NCI-H1417 (cell line): ENCODE results near the gene PREX1.

Experiments used
- DNase-seq, 3 experiments: peaks; one replicate each; lab custom pipeline; 2025; lab: John Stamatoyannopoulos, UW

The PREX1 gene

GRCh38 chr20:48812114-48812513, 15.7 kb downstream of the PREX1 start:
- DNase-seq = peak in 1 of 3 experiments; percentile 43

GRCh38 chr20:48809673-48810072, 18.1 kb downstream of the PREX1 start:
- DNase-seq = no peak

DNA sequence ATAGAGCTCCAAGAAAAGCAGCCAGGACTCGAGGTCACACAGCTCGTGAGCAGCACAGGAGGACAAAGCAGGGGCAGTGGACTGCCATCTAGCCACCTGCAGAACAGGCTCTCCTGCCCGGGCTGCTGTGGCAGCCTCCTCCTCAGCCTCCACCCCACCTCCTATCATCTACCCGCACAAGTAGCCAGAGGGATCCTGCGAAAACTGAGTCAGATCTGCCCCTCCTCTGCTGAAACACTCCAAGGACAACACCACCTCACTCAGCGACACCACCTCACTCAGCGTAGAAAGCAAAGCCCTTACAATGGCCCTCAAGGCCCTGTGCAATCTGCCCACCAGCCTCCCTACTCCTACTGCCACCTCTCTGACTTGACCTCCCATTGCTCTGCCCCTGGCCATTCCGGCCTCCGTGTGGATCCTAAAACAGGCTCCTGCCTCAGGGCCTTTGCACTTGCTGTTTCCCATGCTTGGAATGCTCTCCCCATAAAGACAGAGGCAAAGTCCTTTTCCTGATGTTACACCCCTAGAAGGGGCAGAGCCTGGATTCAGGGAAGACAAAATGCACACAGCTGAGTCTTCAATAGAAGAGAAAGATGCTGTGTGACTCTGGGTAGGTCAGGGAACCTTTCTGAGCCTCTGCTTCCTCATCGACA, 19.3 kb downstream of the PREX1 start:
- DNase-seq = no peak

- DNase-seq = peak in 1 of 3 experiments; percentile 31
These were observed 20.0 kb downstream of the PREX1 start for GRCh38 chr20:48807586-48808381.

DNA sequence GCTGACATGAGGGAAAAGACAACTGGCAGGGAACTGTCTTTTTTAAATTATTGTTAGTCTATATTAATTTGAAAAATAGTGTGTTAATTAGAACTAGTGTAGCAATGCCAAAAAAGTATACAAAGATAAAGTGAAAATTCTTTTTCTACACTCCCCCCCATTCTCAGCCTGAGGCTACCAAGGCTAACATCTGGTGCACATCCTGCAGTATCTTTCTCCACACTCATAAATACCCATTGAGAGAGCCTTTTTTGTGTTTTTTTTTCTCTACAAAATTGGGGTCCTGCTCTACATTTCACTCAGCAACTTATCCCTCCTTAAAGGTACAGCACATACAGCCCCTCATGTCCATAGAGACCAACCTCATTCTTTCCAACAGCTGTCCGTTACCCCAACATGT, 20.7 kb downstream of the PREX1 start:
- DNase-seq = no peak

DNA sequence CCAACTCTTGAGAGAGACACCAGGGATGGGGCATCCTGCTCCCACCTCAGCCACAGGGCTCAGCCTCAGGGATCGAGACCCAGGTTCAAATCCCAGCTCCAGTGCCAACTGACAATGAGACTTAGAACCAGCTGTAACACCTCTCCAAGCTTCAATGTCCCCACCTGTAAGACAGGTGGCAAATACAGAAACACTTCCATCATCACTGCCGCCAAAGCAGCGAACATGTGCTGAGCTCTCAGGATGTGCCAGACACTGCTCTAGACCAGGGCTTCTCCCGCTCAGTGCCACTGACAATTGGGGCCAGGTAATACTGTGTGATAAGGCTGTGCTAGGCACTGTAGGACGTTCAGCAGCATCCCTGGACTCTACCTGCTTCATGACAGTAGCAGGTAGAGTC, 22.1 kb downstream of the PREX1 start:
- DNase-seq = no peak

GRCh38 chr20:48805286-48805685, 22.5 kb downstream of the PREX1 start:
- DNase-seq = no peak

GRCh38 chr20:48804300-48804980, 23.4 kb downstream of the PREX1 start:
- DNase-seq = no peak

DNA sequence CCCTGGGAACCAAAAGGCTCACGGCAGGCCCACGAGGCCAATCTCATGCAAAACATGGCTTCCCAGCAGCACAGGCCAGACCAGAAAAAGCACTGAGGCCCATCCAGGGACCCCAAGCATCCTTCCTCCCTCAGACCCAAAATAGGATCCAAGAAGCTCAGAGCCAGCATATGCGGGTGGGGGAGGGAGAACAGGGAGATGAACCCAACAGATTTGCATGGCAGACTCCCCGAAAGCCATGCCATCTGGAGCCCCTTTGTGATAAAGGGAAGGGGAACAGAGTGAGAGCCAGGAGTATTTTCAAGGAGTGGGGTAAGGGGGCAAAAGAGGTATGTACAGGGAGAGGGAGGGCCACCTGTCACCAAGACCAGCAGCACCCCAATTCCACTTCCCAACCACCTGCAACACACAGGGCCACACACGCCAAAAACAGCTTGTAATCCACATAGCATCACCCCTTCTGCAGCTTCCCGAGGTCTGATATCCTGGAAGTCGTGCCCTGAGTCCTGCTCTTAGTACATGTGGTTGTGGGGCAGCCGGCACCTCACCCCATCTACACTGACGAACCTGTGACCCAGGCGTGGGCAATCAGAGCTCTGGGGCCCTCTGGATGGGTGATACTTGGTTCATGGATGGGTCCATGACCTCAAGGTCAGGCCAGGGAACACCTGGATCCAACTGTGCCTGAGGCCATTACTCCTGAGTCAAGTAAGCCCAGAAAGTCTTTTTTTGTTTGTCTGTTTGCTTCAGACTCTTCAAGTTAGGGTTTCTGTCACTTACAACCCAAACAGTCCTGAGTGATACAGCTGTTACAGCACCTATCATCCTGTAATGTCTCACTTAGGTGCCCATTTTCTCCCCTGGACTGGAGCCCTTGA, 24.4 kb downstream of the PREX1 start:
- DNase-seq = no peak

DNA sequence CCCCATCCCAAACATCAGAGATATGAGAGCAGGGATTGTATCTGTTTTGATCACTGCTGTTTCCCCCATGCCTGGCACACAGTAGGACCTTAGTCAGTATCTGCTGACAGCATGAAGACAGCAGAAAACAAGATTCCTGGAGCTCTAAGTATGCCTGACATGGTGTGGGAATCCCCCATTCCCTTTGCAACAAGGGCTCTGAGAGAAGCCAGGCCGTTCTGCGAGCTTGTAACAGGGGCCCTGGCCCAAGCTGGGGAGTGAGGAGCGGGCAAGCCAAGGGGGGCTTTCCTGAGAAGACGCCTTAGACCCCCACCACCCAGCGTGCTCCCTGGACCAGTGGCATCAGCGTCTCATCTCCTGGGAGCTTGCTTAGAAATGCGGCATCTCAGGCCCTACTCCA, 25.2 kb downstream of the PREX1 start:
- no peak for DNase-seq

DNA sequence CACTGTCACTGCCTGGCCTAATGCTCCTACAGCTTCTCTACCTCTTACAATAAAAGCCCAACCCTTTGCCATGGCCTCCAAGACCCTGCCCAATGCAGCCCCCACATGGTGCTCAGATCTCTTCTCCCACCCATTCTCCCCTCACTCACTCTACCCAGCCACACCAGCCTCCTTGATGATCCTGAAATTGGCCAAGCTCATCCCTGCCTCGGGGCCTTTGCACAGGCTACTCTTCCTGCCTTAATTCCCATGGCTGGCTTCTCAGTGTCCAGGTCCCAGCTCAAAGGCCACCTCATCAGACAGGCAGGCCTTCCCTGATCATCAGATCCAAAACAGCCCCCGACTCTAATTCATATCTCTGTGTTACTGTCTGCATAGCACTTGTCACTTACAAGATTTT, 25.6 kb downstream of the PREX1 start:
- no peak for DNase-seq

- no peak for DNase-seq
These were observed 26.6 kb downstream of the PREX1 start for GRCh38 chr20:48801197-48801596.

GRCh38 chr20:48800177-48800576, 27.6 kb downstream of the PREX1 start:
- DNase-seq = no peak

GRCh38 chr20:48799328-48800105, 28.3 kb downstream of the PREX1 start:
- DNase-seq = no peak

DNA sequence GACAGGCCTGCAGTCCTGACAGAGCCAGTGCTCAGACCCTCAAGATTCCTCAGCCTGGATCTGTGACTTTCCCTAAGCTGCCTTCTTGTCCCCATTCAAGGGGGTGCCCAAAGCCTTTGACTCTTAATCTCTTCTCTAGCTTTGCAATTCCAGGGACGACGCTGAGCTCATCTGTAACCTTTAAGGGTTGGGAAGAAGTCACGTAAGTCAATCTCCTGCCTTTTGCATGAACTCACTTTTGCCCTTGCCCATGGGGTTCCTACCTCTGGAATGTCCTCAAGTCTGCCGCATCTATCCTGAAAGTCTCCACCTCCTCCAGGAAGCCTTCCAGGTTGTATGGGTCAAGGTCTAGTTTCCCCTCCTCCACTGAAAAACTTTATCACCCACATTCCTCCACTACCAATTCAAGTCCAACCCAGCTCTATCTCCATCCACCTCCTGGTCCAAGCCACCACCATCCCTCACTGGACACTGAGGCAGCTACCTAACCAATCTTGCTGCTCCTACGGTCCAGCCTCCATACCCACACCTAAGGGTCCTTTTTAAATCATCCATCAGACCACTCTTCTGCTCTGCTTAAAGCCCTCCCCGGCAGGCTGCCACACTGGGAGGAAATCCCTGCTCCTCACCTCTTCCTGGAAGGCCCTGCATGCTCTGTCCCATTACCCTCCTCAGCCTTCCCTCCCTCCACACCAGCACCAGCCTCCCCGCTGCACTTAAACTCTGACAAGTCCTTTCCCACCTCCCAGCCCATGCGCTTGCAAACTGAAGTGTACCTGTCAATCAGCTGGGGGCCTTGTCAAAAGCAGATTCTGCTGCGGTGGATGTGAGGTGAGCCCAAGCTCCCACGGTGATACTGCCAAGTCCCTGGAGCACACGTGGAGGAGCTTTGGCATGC, 29.7 kb downstream of the PREX1 start:
- no peak for DNase-seq

GRCh38 chr20:48797275-48797825, 30.4 kb downstream of the PREX1 start:
- no peak for DNase-seq

- peak in 1 of 3 experiments; percentile 18 for DNase-seq
These were observed 32.1 kb downstream of the PREX1 start for GRCh38 chr20:48795732-48796131.

DNA sequence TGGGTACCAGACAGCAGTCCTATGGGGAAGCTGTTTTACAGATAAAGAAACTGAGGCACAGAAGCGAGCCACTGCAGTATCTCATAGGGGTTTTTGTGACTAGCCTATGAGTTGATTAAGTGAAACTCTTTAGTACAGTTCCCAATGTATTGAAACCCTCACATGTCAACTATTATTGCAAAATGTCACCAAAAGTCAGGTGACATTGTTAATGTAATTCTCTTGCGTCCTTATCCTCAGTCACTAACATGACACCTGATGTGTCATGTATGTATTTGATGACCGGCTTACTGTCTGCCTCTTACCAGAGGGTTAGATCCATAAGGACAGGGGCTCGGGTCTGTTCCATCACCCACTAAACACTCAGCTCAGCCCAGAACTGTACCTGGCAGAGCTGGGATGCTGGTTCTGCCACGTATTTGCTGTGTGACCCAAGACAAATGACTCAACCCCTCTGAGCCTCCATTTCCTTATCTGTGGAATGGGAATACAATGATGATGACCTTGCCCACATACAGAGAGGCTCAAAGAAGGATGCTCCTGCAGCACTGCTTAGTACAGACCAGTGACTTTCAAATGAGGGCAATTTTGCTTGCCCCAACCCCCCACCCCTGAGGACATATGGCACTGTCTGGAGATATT, 32.9 kb downstream of the PREX1 start:
- DNase-seq = no peak

- peak in 2 of 3 experiments; percentile 58 to 69 for DNase-seq
These were observed 33.4 kb downstream of the PREX1 start for GRCh38 chr20:48794360-48794759.
